NCI-H2081 treated with DMSO at 0.1 percent for 48 hours (cell line): Measurements from ENCODE around the gene TIMMDC1.
"Not testable (repeated sequence)": the region's sequence is repeated elsewhere in the genome, so short reads cannot be mapped to it uniquely, and the experiment has no call there.

Source experiments
- DNase-seq: peaks from one replicate; lab custom pipeline; 2025; lab: John Stamatoyannopoulos, UW

The TIMMDC1 gene

DNA sequence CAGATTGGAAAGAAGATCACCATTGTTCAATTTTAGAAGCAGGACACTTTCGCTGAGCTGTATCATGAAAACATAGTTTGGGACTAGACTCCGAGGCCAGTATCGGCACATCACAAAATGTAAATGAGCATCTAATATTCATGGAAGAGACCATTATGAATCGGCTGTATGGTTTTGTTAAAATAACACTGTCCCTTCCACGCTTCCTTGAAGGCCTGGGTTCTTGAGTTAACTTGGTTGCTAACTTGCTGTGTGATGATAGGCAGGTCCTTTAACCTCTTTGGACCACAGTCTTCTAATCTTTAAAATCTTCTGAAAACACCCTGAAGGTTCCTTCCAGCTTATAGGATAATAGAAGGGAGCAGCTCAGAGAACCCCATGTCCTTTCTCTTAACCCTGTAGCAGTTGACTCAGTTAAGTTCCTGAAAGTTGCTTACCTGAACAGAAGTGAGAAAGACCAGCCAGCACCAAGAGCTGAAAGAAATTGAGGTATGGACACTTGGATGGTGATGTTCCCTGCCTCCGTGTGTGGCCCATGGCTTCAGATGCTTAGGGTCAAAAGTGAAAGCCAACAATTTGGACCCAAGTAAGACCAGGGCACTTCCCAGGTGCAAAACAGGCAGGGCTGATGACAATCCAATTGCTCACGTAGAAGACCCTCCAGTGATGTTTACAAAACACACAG is 59.0 kb downstream of the TIMMDC1 start:
- DNase-seq = no peak

DNA sequence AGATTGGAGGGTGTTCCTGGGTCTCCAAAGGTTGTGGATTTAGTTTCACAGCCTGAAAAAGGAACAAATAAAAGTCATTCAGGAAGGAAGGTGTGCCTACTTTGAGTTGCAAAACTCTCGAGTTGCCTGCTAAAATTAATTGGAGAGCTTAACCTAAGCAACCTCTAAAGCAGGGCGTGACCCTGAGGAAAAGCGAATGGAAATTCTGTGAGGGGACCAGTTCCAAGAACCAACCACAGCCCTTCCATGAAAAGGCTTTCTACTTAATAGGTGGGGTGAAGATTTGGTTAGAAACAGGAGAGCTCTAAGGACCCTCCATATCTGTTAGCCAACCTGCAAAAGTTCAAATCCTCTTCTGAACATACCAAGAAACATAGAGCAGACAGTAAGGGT is 59.5 kb downstream of the TIMMDC1 start:
- DNase-seq = no peak

DNA sequence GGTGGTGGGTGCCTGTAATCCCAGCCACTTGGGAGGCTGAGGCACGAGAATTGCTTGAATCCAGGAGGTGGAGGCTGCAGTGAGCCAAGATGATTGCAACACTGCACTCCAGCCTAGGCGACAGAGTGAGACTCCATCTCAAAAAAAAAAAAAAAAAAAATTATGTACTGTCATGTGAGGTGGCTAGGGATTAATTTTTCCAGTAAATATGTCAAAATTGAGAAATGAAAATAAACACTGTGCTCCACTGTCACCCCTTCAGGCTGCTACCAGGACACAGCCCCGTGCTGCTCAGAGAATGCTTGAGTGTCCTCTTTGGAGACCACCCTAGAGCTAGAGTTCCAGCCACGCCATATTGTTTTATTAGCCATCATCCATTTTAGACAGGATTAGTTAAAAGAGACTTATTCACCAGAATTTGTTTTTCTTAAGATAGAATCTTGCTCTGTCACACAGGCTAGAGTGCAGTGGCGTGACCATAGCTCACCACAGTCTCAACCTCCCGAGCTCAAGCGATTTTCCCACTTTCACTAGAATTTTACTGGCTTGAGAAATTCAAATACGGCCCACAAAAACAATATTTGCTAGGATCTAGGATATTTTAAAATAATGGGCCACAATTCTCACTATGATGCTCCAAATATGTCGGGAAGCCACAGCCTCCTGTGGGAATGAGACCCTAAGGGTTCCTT is 60.4 kb downstream of the TIMMDC1 start:
- no peak for DNase-seq

DNA sequence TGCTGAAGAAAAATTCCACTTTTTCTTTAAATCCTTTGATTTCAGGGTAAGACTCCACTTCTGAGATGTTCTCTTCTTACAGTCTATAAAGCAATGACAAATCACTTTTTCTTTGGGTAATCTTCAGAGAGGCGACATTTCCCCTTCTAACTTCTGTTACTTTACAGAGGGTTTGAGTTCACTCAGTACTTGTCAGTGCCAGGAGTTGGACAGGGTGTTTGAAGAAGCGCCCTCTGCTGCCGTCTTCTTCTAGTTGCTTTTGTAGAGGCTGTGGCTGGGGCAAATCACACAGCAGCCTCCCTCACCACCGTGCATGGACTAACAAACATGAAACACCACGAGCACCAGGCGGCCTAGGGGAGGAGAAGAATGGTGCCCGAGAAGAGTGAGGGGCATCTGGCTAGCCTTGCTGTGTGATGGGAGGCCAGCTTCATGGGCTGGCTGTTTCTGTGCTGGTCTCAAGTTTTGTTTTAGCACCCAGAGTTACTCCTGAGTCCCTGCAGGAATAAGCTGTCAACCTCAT is 61.2 kb downstream of the TIMMDC1 start, which contains the start of gene CD80:
Gene CD80 (minus strand): TSS at position 174 of the 523 bp plus-strand sequence. CDS start 1,886 bp downstream, outside the sequence.
- DNase-seq = no peak

DNA sequence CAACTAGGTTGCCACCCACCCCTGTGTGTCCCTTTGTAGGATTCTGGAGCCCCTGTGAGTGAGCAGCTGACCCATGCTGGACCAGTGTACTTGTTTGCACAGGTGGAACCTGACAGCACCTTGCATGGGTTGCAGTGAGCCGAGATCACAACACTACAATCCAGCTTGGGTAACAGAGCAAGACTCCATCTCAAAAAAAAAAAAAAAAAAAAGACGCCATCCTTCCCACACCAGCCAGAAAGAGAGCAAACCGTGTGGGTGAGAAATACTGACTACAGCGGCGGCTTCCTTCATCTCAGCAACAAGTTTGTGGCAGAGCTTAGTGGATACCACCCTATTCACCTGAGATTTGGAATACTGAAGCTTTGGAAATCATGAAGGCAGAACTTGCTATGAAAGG is 61.8 kb downstream of the TIMMDC1 start:
- no peak for DNase-seq

DNA sequence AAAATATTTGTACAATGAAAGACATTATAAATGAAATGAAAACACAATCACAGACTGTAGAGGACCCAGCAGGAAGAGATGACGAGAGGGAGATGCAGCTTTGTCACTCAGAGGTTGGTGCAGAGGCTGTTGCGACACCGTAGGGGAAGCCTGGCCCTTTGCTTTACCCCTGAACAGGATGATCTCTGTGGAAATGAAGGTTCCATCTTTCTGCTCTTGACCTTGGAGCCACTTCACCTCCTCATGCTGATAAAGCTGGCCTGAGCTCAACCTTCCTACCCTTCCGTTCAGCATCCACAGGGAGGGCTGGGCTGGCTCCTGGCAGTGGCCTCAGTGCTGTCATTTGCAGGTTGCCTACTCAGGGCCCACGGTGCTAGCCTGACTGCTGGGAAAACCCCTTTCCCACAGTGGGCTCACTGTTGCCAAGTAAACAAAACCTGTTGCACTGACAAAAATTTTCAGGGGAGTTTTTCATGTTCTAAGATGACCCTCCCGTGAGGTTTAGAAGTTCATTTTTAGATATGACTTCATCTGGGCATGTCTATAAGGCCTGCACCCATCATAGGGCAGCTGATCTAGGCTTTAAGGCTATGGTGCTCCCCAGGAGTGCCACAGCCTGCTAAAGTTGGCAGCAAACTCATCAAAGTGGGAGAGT is 64.1 kb downstream of the TIMMDC1 start:
- DNase-seq = no peak

DNA sequence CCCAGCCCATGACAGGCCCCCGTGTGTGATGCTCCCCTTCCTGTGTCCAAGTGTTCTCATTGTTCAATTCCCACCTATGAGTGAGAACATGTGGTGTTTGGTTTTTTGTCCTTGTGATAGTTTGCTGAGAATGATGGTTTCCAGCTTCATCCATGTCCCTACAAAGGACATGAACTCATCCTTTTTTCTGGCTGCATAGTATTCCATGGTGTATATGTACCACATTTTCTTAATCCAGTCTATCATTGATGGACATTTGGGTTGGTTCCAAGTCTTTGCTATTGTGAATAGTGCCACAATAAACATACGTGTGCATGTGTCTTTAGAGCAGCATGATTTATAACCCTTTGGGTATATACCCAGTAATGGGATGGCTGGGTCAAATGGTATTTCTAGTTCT is 65.0 kb downstream of the TIMMDC1 start:
- not testable (repeated sequence) for DNase-seq

DNA sequence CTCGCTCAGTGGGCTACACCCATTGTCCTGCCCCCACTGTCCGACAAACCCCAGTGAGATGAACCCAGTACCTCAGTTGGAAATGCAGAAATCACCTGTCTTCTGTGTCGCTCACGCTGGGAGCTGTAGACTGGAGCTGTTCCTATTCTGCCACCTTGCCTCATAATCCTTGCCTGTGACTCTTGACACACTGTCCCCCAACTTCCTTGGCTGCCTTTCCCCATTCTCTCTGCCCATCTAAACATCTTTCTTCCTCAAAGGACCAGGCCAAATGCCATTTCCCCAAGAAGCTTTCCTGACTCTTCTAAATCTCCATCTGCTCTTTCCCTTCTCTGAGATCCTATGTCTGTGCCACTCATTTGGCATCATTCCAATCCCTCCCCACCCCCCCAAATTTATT is 70.8 kb downstream of the TIMMDC1 start:
- DNase-seq = no peak

DNA sequence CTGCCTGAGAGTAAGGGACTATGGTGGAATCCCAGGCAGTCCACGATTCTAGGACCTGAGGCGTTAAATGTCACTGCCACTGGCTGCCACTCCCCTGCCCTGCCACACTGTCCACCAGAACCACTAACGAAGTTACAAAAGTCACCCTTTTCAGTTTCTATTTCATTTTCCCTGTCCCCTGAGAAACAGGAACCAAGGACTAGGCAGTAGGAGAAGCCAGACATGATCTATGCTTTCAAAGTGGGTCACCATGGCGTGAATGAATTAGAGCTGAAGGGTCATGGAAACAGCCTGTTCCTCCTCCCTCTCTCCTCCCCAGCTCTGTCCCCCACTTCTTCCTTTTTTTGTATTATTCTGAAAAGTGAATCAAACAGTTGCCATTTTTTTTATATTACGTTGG is 71.9 kb downstream of the TIMMDC1 start:
- DNase-seq = no peak

DNA sequence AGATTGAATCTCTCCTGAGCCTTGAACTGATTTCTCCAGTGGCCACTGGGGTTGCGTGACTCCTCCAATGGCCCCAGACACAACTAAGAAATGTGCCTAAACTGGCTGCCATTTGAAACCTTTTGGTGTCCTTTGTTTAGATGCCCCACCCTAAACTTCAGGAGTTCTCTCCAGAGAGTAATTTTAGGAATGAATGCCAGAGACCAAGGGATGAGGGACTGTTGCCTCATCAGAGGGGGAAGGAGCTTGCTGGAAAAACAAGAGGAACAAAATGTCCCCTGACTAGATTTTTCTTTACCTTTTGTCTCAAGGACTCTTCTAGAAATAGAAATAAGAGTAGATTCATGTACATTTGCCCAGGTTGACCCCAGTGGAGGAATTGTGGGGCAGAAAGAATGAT is 72.9 kb downstream of the TIMMDC1 start:
- DNase-seq = no peak

DNA sequence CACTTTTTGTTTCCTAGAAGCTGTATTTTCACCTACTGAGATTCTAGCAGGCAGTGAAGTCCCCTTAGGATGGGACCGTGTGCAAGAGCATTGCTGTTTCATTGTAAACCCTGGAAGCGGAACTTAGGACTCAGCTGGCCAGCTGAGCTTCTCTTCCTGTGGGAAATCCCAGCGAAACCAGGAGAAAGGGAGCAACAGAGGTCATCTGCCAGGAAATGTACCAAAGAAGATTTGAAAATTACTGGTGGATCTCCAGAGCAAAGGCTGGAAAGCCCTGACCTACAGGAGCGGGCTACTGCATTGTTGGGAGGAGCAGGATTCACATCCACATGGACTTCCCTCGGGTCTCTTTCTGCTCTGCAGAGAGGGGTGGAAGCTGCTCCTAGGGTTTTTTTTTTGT is 73.3 kb downstream of the TIMMDC1 start:
- DNase-seq = no peak
